GM12872 (cell line): ENCODE measurements around the gene CA5A.

ENCODE experiments used
- TF ChIP-seq, protein P1 (sequence below): IDR thresholded peaks from 3 replicates; pipeline ENCODE4 v1.5.1; 2011; ENCODE audit warnings: low read depth, mild to moderate bottlenecking, low read length, moderate library complexity; ENCODE audit not compliant: insufficient read depth

The CA5A gene

DNA sequence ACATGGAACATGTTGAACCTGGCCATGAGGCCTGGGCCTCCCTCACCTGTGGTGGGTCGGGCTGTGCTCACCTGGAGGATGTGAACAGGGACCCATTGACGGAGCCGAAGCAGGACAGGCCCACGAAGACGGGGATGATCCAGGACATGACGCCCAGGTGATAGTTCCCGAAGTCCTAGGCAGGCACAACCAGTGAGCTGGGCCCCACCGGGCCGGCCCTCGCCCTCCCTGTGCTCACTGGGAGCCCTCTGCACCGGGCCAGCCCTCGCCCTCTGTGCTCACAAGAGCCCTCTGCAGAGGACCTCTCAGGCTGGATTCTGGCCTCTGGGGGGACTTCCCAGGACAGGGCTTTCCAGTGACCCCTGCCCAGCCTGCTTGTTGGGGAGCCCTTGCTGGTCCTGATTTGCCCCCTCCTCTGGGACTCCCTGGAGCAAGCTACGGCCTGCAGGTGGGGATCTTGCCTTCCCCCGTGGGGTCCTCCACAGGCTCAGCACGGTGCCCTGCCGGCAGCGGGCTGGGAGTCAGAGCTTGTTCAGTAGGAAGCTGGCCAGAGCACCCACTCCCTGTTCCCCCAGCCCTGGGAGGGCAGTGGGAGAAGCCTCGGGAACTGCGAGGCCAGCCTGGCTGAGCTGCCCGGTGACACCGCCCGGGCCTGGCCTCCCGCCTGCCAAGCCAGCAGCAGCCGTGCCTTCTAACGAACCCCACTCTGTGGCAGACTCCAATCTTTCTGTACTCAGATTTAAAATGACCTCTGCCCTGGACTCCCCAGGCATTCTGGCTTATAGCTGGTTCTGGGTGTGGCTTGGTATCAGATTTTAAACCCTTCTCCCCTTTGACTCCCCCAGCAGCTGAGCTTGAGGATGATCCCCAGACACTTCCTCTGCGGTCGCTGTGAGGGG lies 97.4 kb downstream of the CA5A start:
- TF ChIP-seq, protein P1, sequence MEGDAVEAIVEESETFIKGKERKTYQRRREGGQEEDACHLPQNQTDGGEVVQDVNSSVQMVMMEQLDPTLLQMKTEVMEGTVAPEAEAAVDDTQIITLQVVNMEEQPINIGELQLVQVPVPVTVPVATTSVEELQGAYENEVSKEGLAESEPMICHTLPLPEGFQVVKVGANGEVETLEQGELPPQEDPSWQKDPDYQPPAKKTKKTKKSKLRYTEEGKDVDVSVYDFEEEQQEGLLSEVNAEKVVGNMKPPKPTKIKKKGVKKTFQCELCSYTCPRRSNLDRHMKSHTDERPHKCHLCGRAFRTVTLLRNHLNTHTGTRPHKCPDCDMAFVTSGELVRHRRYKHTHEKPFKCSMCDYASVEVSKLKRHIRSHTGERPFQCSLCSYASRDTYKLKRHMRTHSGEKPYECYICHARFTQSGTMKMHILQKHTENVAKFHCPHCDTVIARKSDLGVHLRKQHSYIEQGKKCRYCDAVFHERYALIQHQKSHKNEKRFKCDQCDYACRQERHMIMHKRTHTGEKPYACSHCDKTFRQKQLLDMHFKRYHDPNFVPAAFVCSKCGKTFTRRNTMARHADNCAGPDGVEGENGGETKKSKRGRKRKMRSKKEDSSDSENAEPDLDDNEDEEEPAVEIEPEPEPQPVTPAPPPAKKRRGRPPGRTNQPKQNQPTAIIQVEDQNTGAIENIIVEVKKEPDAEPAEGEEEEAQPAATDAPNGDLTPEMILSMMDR = no peak
